Esophagus squamous epithelium (tissue), 4 donors: Measurements from ENCODE around the gene JPH3.

Source experiments
- CTCF ChIP-seq, 6 experiments: fragments of 450-650 bp in 4 of 6; fragments of 200-600 bp in 2 of 6; sonication (generic) in 2 of 6; IDR thresholded peaks; one replicate each; pipeline ENCODE4 v1.5.1; 2016 to 2019; ENCODE audit warnings: antibody characterized with exemption in 6 of 6, mild to moderate bottlenecking in 4 of 6, moderate library complexity in 4 of 6
- POLR2A ChIP-seq, 4 donors: fragments of 450-650 bp; IDR thresholded peaks; one replicate each; pipeline ENCODE4 v1.6.1; 2017; ENCODE audit warnings: antibody characterized with exemption in 4 of 4, mild to moderate bottlenecking in 4 of 4, moderate library complexity in 3 of 4

GRCh38 chr16:87585442-87586200 is 16.7 kb upstream of the JPH3 start:
- TF ChIP-seq CTCF (IDR thresholded peaks at IDR 0.05) (no peak), POLR2A (IDR thresholded peaks at IDR 0.05) (no peak)
